PFSK-1 (cell line): ENCODE data around the gene B3GNT2.

Source experiments
- FOXP2 ChIP-seq: optimal IDR thresholded peaks from 2 replicates; pipeline ENCODE3; 2011; ENCODE audit warnings: borderline replicate concordance, control low read depth, inconsistent platforms; ENCODE audit not compliant: insufficient read depth; ENCODE audit errors: extremely low read length, extremely low read depth
- POLR2AphosphoS5 ChIP-seq: IDR thresholded peaks from 2 replicates; pipeline ENCODE4 v1.6.1; 2012; ENCODE audit warnings: low read depth, mild to moderate bottlenecking, control low read depth, low read length, moderate library complexity
- REST ChIP-seq, 2 experiments: IDR thresholded peaks; 2 replicates each; pipeline versions ENCODE4 v1.6.1 to v1.8.0; 2011 to 2012; ENCODE audit warnings: low read depth in 2 of 2, low read length in 2 of 2, control low read depth in 1 of 2, inconsistent platforms in 1 of 2, mild to moderate bottlenecking in 1 of 2, moderate library complexity in 1 of 2; ENCODE audit not compliant: insufficient read depth in 1 of 2
- SIN3A ChIP-seq: IDR thresholded peaks from 2 replicates; pipeline ENCODE4 v1.6.1; 2012; ENCODE audit warnings: mild to moderate bottlenecking, low read length, moderate library complexity, borderline replicate concordance; ENCODE audit not compliant: insufficient read depth
- TAF1 ChIP-seq: IDR thresholded peaks from 2 replicates; pipeline ENCODE4 v1.6.1; 2012; ENCODE audit warnings: low read length, control low read depth, borderline replicate concordance; ENCODE audit not compliant: insufficient read depth

Gene B3GNT2

GRCh38 chr2:62208758-62209114 lies 12.8 kb downstream of the B3GNT2 start:
- TF ChIP-seq POLR2AphosphoS5 = no peak
- no peak for TF ChIP-seq REST (IDR thresholded peaks at IDR 0.05; ENCODE audit: insufficient read depth in 1 of 2, low read depth in 2 of 2, low read length in 2 of 2)
- TF ChIP-seq FOXP2 = no peak
- no peak for TF ChIP-seq TAF1
- no peak for TF ChIP-seq SIN3A

- TF ChIP-seq REST (IDR thresholded peaks at IDR 0.05; ENCODE audit: insufficient read depth in 1 of 2, low read depth in 2 of 2, low read length in 2 of 2) = no peak
- no peak for TF ChIP-seq SIN3A
- no peak for TF ChIP-seq TAF1
- no peak for TF ChIP-seq FOXP2
- no peak for TF ChIP-seq POLR2AphosphoS5
Measured at GRCh38 chr2:62209427-62209991, 13.6 kb downstream of the B3GNT2 start.

GRCh38 chr2:62215306-62216064 lies 19.6 kb downstream of the B3GNT2 start:
- TF ChIP-seq FOXP2 (no peak), POLR2AphosphoS5 (no peak), SIN3A (no peak), REST (IDR thresholded peaks at IDR 0.05; ENCODE audit: insufficient read depth in 1 of 2, low read depth in 2 of 2, low read length in 2 of 2) (no peak), TAF1 (no peak)

GRCh38 chr2:62216113-62216512 lies 20.2 kb downstream of the B3GNT2 start:
- TF ChIP-seq REST (IDR thresholded peaks at IDR 0.05; ENCODE audit: insufficient read depth in 1 of 2, low read depth in 2 of 2, low read length in 2 of 2) = no peak
- TF ChIP-seq FOXP2 = no peak
- no peak for TF ChIP-seq TAF1
